A549 (cell line): ENCODE measurements around the gene TBX5. TPM values are rescaled to one million over a fixed set of nuclear protein-coding genes. Genes with fewer than 3 reads are reported as not detected.

ENCODE experiments used
- ATAC-seq, 2 experiments: fragments of 200-7000 bp in 1 of 2; fragments of >200 bp in 1 of 2; cut with Nextera tagmentation in 1 of 2; cut with Tn5 transposase in 1 of 2; 3 replicates each; pipeline versions ENCODE4 v1.8.0 to v1.9.1; 2018 to 2020; ENCODE audit warnings: mild to moderate bottlenecking in 1 of 2, moderate library complexity in 1 of 2
- CTCF ChIA-PET: fragments of 300-600 bp; sonication (Branson Sonifier 250); formaldehyde crosslinking; extraction: SDS; loops from one replicate; lab custom pipeline; 2021; ENCODE audit warnings: antibody characterized with exemption, inconsistent platforms; lab: Yijun Ruan, JAX
- POLR2A ChIA-PET: fragments of 350-600 bp; formaldehyde crosslinking; extraction: SDS; loops from one replicate; lab custom pipeline; 2021; ENCODE audit warnings: antibody characterized with exemption, inconsistent platforms; lab: Yijun Ruan, JAX
- DNase-seq, 2 experiments: peaks; one replicate each; pipeline versions ENCODE4 v3.0.0 to v3.0.0-alpha.2; 2011 to 2016; ENCODE audit warnings: low read depth in 1 of 2, low spot score in 1 of 2
- FAIRE-seq: peaks from 2 replicates; lab custom pipeline; 2011; peaks lifted over from hg19 to GRCh38; lab: Jason Lieb, UNC
- H3K27ac ChIP-seq, 2 experiments: fragments of >200 bp; sonication (Bioruptor Twin); formaldehyde crosslinking; 3 replicates each; pipeline ENCODE4 v1.5.1; 2016 to 2017
- H3K4me1 ChIP-seq: fragments of >200 bp; sonication (Bioruptor Twin); formaldehyde crosslinking; 3 replicates; pipeline ENCODE4 v1.6.1; 2016
- H3K4me2 ChIP-seq: fragments of >200 bp; sonication (Bioruptor Twin); formaldehyde crosslinking; 3 replicates; pipeline ENCODE4 v1.6.1; 2016
- H3K4me3 ChIP-seq: fragments of >200 bp; sonication (Bioruptor Twin); formaldehyde crosslinking; 3 replicates; pipeline ENCODE4 v1.5.1; 2016
- H3K9me3 ChIP-seq: fragments of >200 bp; sonication (Bioruptor Twin); formaldehyde crosslinking; 3 replicates; pipeline ENCODE4 v1.6.1; 2016
- ATOH8 ChIP-seq: fragments of 250-450 bp; sonication (Bioruptor Pico); IDR thresholded peaks from 2 replicates; pipeline ENCODE4 v1.5.0; 2020; ENCODE audit warnings: low read depth, mild to moderate bottlenecking, moderate library complexity
- CBX8 ChIP-seq: fragments of 200-600 bp; sonication (generic); IDR thresholded peaks from 2 replicates; pipeline ENCODE4 v1.6.1; 2016
- CHD2 ChIP-seq: fragments of 150-350 bp; IDR thresholded peaks from 2 replicates; pipeline ENCODE4 v1.6.1; 2014; ENCODE audit warnings: low read length; ENCODE audit not compliant: partially characterized antibody
- EP300 ChIP-seq, 2 experiments: fragments of >200 bp; sonication (Bioruptor Twin); formaldehyde crosslinking; IDR thresholded peaks; 2 replicates in 1 of 2; 3 replicates in 1 of 2; pipeline ENCODE4 v1.6.1; 2016 to 2017
- ESRRA ChIP-seq: fragments of 150-350 bp; IDR thresholded peaks from 2 replicates; pipeline ENCODE4 v1.6.1; 2014; ENCODE audit warnings: mild to moderate bottlenecking, low read length, borderline replicate concordance
- FOSL2 ChIP-seq, 2 experiments: fragments of 450-650 bp in 1 of 2; fragments of >200 bp in 1 of 2; sonication (Bioruptor Twin) in 1 of 2; formaldehyde crosslinking; IDR thresholded peaks; 2 replicates each; pipeline versions ENCODE4 v1.5.0 to v1.6.1; 2016 to 2020; ENCODE audit warnings: mild to moderate bottlenecking in 1 of 2, moderate library complexity in 1 of 2
- FOXS1 ChIP-seq: fragments of 250-450 bp; sonication (Bioruptor Pico); IDR thresholded peaks from 2 replicates; pipeline ENCODE4 v1.5.0; 2020; ENCODE audit warnings: mild to moderate bottlenecking, moderate library complexity
- GATA3 ChIP-seq: IDR thresholded peaks from 2 replicates; pipeline ENCODE4 v1.6.1; 2012; ENCODE audit warnings: borderline replicate concordance
- HES2 ChIP-seq: fragments of >200 bp; sonication (Bioruptor Twin); formaldehyde crosslinking; IDR thresholded peaks from 2 replicates; pipeline ENCODE4 v1.6.1; 2016
- HOXA7 ChIP-seq: fragments of 250-450 bp; sonication (Bioruptor Pico); IDR thresholded peaks from 2 replicates; pipeline ENCODE4 v1.5.0; 2020; ENCODE audit warnings: mild to moderate bottlenecking, moderate library complexity
- HOXB13 ChIP-seq: fragments of 250-450 bp; sonication (Bioruptor Pico); IDR thresholded peaks from 2 replicates; pipeline ENCODE4 v1.5.0; 2020; ENCODE audit warnings: low read depth, mild to moderate bottlenecking, moderate library complexity
- JUN ChIP-seq, 2 experiments: fragments of >200 bp; sonication (Bioruptor Twin); formaldehyde crosslinking; IDR thresholded peaks; 2 replicates in 1 of 2; 3 replicates in 1 of 2; pipeline ENCODE4 v1.6.1; 2016 to 2017
- KDM5A ChIP-seq: fragments of 200-600 bp; sonication (generic); IDR thresholded peaks from 2 replicates; pipeline ENCODE4 v1.6.1; 2016; ENCODE audit warnings: antibody characterized with exemption, mild to moderate bottlenecking
- MAFK ChIP-seq: fragments of 450-650 bp; IDR thresholded peaks from 2 replicates; pipeline ENCODE4 v1.6.1; 2014; ENCODE audit not compliant: partially characterized antibody
- MAX ChIP-seq: IDR thresholded peaks from 2 replicates; pipeline ENCODE4 v1.6.1; 2012
- MAZ ChIP-seq: fragments of 150-350 bp; IDR thresholded peaks from 2 replicates; pipeline ENCODE4 v1.6.1; 2014; ENCODE audit warnings: antibody characterized with exemption, low read depth, low read length, borderline replicate concordance
- PHF8 ChIP-seq: fragments of 200-600 bp; sonication (generic); IDR thresholded peaks from 2 replicates; pipeline ENCODE4 v1.6.1; 2016; ENCODE audit warnings: low read depth, mild to moderate bottlenecking, antibody characterized with exemption, moderate library complexity, borderline replicate concordance
- POLR2AphosphoS2 ChIP-seq: conservative IDR thresholded peaks from 2 replicates; pipeline ENCODE4 v1.6.1; 2012; ENCODE audit warnings: low read length, improper control_type of control experiment, inconsistent platforms
- RFX5 ChIP-seq: fragments of 450-650 bp; IDR thresholded peaks from 2 replicates; pipeline ENCODE4 v1.7.1; 2014; ENCODE audit warnings: antibody characterized with exemption, mild to moderate bottlenecking, moderate library complexity
- SREBF2 ChIP-seq: fragments of 450-650 bp; IDR thresholded peaks from 2 replicates; pipeline ENCODE4 v1.6.1; 2014; ENCODE audit warnings: mild to moderate bottlenecking, moderate library complexity
- TFCP2L1 ChIP-seq: fragments of 250-450 bp; sonication (Bioruptor Pico); IDR thresholded peaks from 2 replicates; pipeline ENCODE4 v1.5.0; 2021; ENCODE audit warnings: mild to moderate bottlenecking
- ZC3H11A ChIP-seq: fragments of 450-650 bp; IDR thresholded peaks from 2 replicates; pipeline ENCODE4 v1.6.1; 2014; ENCODE audit warnings: antibody characterized with exemption, mild to moderate bottlenecking
- ZNF302 ChIP-seq: fragments of 250-450 bp; sonication (Bioruptor Pico); IDR thresholded peaks from 2 replicates; pipeline ENCODE4 v1.9.0; 2021; ENCODE audit warnings: inconsistent platforms, mild to moderate bottlenecking, moderate library complexity
- WGBS: methylation state at CpG from one replicate; pipeline ENCODE4 v1.1.6; 2017; ENCODE audit errors: missing lambda C conversion rate; 5-methylcytosine and 5-hydroxymethylcytosine counted together
- polyA plus RNA-seq, 4 experiments: library from polyadenylated mRNA; depleted of rRNA in 3 of 4; stranded (reverse); fragments of >200 nt; fragmentation: RNase III in 1 of 4; extraction: RNeasy Plus Mini Kit Qiagen cat#74134 plus additional on column Dnase treatment in 1 of 4; gene quantifications; 2 replicates in 3 of 4; 3 replicates in 1 of 4; pipeline ENCODE4 v1.2.3, GENCODE V29; 2011 to 2017
- TF ChIP-seq, protein P1 (sequence below): IDR thresholded peaks from 2 replicates; pipeline ENCODE4 v1.6.1; 2012; ENCODE audit warnings: low read depth, borderline replicate concordance
- TF ChIP-seq, protein P2 (sequence below): fragments of 250-450 bp; sonication (Bioruptor Pico); IDR thresholded peaks from 2 replicates; pipeline ENCODE4 v1.5.0; 2021; ENCODE audit warnings: mild to moderate bottlenecking, moderate library complexity, borderline replicate concordance
- TF ChIP-seq, protein P3 (sequence below): fragments of 200-600 bp; sonication (generic); IDR thresholded peaks from 2 replicates; pipeline ENCODE4 v1.6.1; 2016; ENCODE audit warnings: antibody characterized with exemption, mild to moderate bottlenecking, moderate library complexity

The TBX5 gene
- polyA plus RNA-seq, 2 of the 4 experiments (the other 2 are of a cell fraction), result not detected

GRCh38 chr12:114396153-114396868 lies 9.6 kb downstream of the TBX5 start:
- ChIA-PET POLR2A (no interaction called here), CTCF (no interaction called here)
- Histone ChIP-seq H3K9me3 (no peaks in the 10 kb centered on the region), H3K4me1 (no peaks in the 10 kb centered on the region), H3K4me3 (no peak overlapping the region), H3K27ac (no peak overlapping the region), H3K4me2 (no peak overlapping the region)
- DNase-seq, result no peak
- no peak for FAIRE-seq
- TF ChIP-seq CHD2 (no peak), POLR2AphosphoS2 (no peak), GATA3 (no peak), ESRRA (no peak), EP300 (IDR thresholded peaks at IDR 0.05) (no peak), PHF8 (no peak), MAFK (no peak), FOXS1 (no peak), CBX8 (no peak), ATOH8 (no peak), HOXA7 (CRISPR knock-in tag) (no peak), ZNF302 (CRISPR knock-in tag) (no peak), TFCP2L1 (CRISPR knock-in tag) (no peak), FOSL2 (IDR thresholded peaks at IDR 0.05) (no peak), FOSL2 (CRISPR knock-in tag; IDR thresholded peaks at IDR 0.05) (no peak), ZC3H11A (no peak), RFX5 (no peak)
- TF ChIP-seq, protein P1, sequence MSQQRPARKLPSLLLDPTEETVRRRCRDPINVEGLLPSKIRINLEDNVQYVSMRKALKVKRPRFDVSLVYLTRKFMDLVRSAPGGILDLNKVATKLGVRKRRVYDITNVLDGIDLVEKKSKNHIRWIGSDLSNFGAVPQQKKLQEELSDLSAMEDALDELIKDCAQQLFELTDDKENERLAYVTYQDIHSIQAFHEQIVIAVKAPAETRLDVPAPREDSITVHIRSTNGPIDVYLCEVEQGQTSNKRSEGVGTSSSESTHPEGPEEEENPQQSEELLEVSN, result no peak
- TF ChIP-seq, protein P2, sequence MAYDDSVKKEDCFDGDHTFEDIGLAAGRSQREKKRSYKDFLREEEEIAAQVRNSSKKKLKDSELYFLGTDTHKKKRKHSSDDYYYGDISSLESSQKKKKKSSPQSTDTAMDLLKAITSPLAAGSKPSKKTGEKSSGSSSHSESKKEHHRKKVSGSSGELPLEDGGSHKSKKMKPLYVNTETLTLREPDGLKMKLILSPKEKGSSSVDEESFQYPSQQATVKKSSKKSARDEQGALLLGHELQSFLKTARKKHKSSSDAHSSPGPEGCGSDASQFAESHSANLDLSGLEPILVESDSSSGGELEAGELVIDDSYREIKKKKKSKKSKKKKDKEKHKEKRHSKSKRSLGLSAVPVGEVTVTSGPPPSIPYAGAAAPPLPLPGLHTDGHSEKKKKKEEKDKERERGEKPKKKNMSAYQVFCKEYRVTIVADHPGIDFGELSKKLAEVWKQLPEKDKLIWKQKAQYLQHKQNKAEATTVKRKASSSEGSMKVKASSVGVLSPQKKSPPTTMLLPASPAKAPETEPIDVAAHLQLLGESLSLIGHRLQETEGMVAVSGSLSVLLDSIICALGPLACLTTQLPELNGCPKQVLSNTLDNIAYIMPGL (CRISPR knock-in tag), result no peak
- ATAC-seq, result no peak
- 41% methylated on average over 15 of the region's 50 CpGs for WGBS

DNA sequence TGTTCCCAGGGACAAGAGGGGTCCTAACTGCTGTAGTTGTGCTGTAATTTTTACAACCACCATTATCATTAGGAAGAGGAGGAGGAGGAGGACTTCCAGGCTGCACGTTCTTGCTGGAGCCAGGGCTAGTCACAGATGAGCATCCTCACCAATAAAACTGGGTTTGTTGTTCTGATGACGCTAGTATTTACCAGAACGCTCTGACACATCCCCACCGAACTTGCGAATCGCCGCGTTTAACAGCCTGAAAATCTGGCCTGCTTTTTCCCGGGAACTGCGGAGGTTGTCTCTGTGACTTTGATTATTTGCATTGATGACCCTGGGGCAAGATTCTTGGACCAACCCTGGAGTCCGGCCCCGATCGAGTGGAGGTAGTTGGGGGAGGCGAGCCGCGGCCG lies 10.2 kb downstream of the TBX5 start:
- no peak for FAIRE-seq
- POLR2A ChIA-PET, result no interaction called here
- ATAC-seq, result no peak

More for the DNA sequence above, 10.2 kb downstream of the TBX5 start:
- H3K4me1 ChIP-seq, result no peaks in the 10 kb centered on the region
- 56% methylated on average over 10 of the region's 17 CpGs for WGBS
- no peak for DNase-seq
- H3K4me3 ChIP-seq, result no peak overlapping the region
- H3K9me3 ChIP-seq, result no peaks in the 10 kb centered on the region
- H3K4me2 ChIP-seq, result no peak overlapping the region
- CTCF ChIA-PET, result no interaction called here
- H3K27ac ChIP-seq, result no peak overlapping the region
- no peak for TF ChIP-seq JUN (IDR thresholded peaks at IDR 0.05)
- no peak for TF ChIP-seq SREBF2
- no peak for TF ChIP-seq ATOH8
- TF ChIP-seq ESRRA, result no peak
- no peak for TF ChIP-seq ZNF302 (CRISPR knock-in tag)
- no peak for TF ChIP-seq MAZ
- TF ChIP-seq HOXB13 (CRISPR knock-in tag), result no peak
- TF ChIP-seq KDM5A, result no peak
- TF ChIP-seq HES2, result no peak
- no peak for TF ChIP-seq EP300 (IDR thresholded peaks at IDR 0.05)
- TF ChIP-seq, protein P3, sequence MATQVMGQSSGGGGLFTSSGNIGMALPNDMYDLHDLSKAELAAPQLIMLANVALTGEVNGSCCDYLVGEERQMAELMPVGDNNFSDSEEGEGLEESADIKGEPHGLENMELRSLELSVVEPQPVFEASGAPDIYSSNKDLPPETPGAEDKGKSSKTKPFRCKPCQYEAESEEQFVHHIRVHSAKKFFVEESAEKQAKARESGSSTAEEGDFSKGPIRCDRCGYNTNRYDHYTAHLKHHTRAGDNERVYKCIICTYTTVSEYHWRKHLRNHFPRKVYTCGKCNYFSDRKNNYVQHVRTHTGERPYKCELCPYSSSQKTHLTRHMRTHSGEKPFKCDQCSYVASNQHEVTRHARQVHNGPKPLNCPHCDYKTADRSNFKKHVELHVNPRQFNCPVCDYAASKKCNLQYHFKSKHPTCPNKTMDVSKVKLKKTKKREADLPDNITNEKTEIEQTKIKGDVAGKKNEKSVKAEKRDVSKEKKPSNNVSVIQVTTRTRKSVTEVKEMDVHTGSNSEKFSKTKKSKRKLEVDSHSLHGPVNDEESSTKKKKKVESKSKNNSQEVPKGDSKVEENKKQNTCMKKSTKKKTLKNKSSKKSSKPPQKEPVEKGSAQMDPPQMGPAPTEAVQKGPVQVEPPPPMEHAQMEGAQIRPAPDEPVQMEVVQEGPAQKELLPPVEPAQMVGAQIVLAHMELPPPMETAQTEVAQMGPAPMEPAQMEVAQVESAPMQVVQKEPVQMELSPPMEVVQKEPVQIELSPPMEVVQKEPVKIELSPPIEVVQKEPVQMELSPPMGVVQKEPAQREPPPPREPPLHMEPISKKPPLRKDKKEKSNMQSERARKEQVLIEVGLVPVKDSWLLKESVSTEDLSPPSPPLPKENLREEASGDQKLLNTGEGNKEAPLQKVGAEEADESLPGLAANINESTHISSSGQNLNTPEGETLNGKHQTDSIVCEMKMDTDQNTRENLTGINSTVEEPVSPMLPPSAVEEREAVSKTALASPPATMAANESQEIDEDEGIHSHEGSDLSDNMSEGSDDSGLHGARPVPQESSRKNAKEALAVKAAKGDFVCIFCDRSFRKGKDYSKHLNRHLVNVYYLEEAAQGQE, result no peak
- no peak for TF ChIP-seq ZC3H11A
- no peak for TF ChIP-seq MAX
